ENCODE results near the gene DBX1. TPM values are rescaled to one million over a fixed set of nuclear protein-coding genes. Genes with fewer than 3 reads are reported as not detected.
A peak's percentile ranks its signal among the peaks of the same experiment; 100 is the strongest.

DBX1 gene
- total and polyA plus RNA-seq, 2 experiments from 2014 or later, result not detected

DNA sequence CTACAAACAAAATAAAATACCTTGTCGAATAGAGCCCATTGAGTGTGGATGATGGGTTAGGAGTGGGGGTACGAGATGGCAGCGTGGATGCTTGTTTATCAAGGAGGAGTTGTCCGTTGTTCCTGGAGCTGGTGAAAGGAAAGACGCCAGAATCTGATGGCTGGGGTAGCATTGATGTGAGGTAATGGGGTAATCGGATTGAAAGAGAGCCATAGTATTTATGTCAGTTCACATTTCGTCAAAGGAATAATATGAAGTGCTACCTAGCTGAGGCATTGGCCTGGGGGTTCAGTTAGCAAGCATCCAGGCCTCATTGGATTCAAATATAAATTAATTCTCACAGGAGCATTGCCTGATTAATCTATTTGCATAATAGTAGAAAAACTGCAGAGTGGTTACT is 16.9 kb upstream of the DBX1 start:
- Histone ChIP-seq H3K27me3 (replicated peaks; ENCODE audit: insufficient read depth) (peaks cover 52% of the 10 kb centered on the region), H3K4me2 (ENCODE audit: unreplicated experiment) (no peak overlapping the region), H3K36me3 (ENCODE audit: low read depth) (no peaks in the 10 kb centered on the region), H2AFZ (no peak overlapping the region), H3K79me2 (ENCODE audit: insufficient read depth) (no peaks in the 10 kb centered on the region), H3K9me2 (ENCODE audit: insufficient read depth) (no peaks in the 10 kb centered on the region), H3K4me1 (ENCODE audit: insufficient read depth) (no peaks in the 10 kb centered on the region), H3K9ac (no peak overlapping the region), H4K20me1 (ENCODE audit: insufficient read depth) (no peaks in the 10 kb centered on the region), H3K9me3 (ENCODE audit: low read depth) (no peaks in the 10 kb centered on the region), H3K27ac (no peak overlapping the region), H3K4me3 (no peak overlapping the region), H3F3A (ENCODE audit: insufficient read depth) (no peaks in the 10 kb centered on the region)
- WGBS, 2 experiments (ENCODE audit: low coverage in 1 of 2, low lambda C conversion rate in 2 of 2, missing lambda C conversion rate in 2 of 2), result 29 to 35% methylated on average over 7 of the region's 7 CpGs
- no peak for TF ChIP-seq EZH2 (IDR thresholded peaks at IDR 0.05; ENCODE audit: insufficient read depth, poor library complexity, severe bottlenecking)
- no peak for TF ChIP-seq EZH2phosphoT487 (IDR thresholded peaks at IDR 0.05; ENCODE audit: insufficient read depth, low read depth)
- in situ Hi-C loops (cut with MboI), result no loop called here
- no peak for DNase-seq

DNA sequence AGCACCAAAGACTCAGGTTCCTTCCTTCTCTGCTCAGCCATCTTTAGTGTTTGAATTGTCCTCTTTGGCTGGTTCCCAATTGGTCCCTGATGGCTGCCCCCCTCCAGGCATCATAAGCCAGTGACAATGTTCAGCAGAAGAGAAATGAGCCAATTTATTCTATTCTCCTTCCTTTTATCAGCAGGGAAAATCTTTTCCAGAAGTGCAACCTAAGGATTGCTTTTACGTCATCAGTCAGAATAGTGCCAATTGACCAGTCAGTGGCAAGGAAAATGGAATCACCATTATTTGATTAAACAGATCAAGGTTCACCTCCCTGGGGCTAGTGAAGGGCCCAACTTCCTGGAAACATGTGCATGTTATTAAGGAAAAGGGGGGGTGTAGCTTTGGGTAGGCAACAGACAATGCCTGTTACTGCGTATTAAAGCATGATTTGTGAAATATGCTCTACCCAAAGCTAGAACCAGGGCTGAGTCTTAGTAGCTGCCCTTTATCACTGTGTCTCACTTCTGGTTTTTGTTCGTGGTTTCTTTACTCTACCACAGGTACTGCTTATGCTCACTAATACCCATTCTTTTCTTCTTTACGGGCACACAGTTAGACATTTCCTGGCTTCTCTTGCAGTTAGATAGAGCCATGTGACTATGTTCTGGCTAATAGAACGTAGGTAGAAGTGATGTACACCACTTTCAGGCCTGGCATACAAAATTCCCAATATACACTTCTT is 12.6 kb upstream of the DBX1 start:
- no peak overlapping the region for H3K4me3 ChIP-seq
- H2AFZ ChIP-seq, result no peak overlapping the region
- no peak overlapping the region for H3K27ac ChIP-seq
- H3F3A ChIP-seq (ENCODE audit: insufficient read depth), result no peaks in the 10 kb centered on the region
- H3K79me2 ChIP-seq (ENCODE audit: insufficient read depth), result no peaks in the 10 kb centered on the region
- no peak for DNase-seq
- H3K4me1 ChIP-seq (ENCODE audit: insufficient read depth), result no peaks in the 10 kb centered on the region
- no peak overlapping the region for H3K4me2 ChIP-seq (ENCODE audit: unreplicated experiment)
- WGBS, 2 experiments (ENCODE audit: low coverage in 1 of 2, low lambda C conversion rate in 2 of 2, missing lambda C conversion rate in 2 of 2), result 25 to 33% methylated on average over 5 of the region's 5 CpGs
- in situ Hi-C loops (cut with MboI), result loop anchor here (25.0 kb wide), 1 partner anchor 1111 kb away; the partner anchor contains the start of gene MRGPRX2
- no peak for TF ChIP-seq EZH2 (IDR thresholded peaks at IDR 0.05; ENCODE audit: insufficient read depth, poor library complexity, severe bottlenecking)
- H3K9me3 ChIP-seq (ENCODE audit: low read depth), result no peaks in the 10 kb centered on the region
- H3K27me3 ChIP-seq (replicated peaks; ENCODE audit: insufficient read depth), result peaks cover 47% of the 10 kb centered on the region
- H3K36me3 ChIP-seq (ENCODE audit: low read depth), result no peaks in the 10 kb centered on the region
- H3K9me2 ChIP-seq (ENCODE audit: insufficient read depth), result no peaks in the 10 kb centered on the region
- H4K20me1 ChIP-seq (ENCODE audit: insufficient read depth), result no peaks in the 10 kb centered on the region
- H3K9ac ChIP-seq, result no peak overlapping the region

DNA sequence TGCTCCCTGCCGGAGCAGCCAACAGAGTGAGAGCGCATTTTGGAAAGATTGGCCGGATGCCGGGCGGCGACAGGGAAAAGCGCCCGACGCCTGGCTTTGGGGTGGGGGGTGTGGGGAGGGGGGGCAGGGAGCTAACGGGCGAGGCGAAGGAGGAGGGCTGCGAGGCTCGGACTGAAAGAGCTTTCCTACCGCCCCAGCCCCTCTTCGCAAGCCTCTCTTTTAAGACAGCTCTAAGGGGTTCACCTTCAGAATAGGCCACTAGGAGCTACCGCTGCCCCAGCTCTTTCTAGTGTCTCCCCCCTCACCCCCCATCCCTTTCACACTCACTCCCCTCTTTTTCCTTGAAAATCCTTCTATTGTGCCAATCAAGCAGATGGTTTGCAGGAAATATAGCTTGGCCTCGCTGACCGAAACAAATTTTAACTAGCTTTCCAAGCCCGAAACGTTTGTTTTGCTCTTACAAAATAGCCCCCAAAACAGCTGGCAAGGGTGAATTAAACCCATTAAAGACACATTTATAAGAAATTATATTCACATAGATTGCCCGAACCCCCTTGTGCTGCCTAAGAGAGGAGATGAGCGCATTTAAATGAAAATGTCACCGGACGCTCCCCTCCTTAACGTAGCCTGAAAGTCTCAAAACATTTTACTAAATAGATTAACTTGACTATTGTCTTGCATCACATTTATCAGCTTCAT is 3.7 kb upstream of the DBX1 start:
- in situ Hi-C loops (cut with MboI), result loop anchor here (25.0 kb wide), 1 partner anchor 1102 kb away; the partner anchor contains the start of gene MRGPRX2
- Histone ChIP-seq H3K9ac (no peak overlapping the region), H2AFZ (no peak overlapping the region), H3K36me3 (ENCODE audit: low read depth) (no peaks in the 10 kb centered on the region), H3K27ac (no peak overlapping the region), H3K79me2 (ENCODE audit: insufficient read depth) (no peaks in the 10 kb centered on the region), H3F3A (ENCODE audit: insufficient read depth) (no peaks in the 10 kb centered on the region), H3K4me1 (ENCODE audit: insufficient read depth) (0 out of 2 replicates have a peak, but pooled peaks cover 7% of the 10 kb centered on the region), H3K4me2 (ENCODE audit: unreplicated experiment) (no peak overlapping the region), H3K9me3 (ENCODE audit: low read depth) (no peaks in the 10 kb centered on the region), H3K4me3 (no peak overlapping the region), H3K27me3 (replicated peaks; ENCODE audit: insufficient read depth) (peaks cover 86% of the 10 kb centered on the region), H4K20me1 (ENCODE audit: insufficient read depth) (no peaks in the 10 kb centered on the region), H3K9me2 (ENCODE audit: insufficient read depth) (no peaks in the 10 kb centered on the region)
- WGBS, 2 experiments (ENCODE audit: low coverage in 1 of 2, low lambda C conversion rate in 2 of 2, missing lambda C conversion rate in 2 of 2), result 15 to 23% methylated on average over 20 to 26 of the region's 26 CpGs
- TF ChIP-seq EZH2 (IDR thresholded peaks at IDR 0.05; ENCODE audit: insufficient read depth, poor library complexity, severe bottlenecking) (peak; percentile 98), EZH2phosphoT487 (IDR thresholded peaks at IDR 0.05; ENCODE audit: insufficient read depth, low read depth) (no peak)
- DNase-seq, result no peak

DNA sequence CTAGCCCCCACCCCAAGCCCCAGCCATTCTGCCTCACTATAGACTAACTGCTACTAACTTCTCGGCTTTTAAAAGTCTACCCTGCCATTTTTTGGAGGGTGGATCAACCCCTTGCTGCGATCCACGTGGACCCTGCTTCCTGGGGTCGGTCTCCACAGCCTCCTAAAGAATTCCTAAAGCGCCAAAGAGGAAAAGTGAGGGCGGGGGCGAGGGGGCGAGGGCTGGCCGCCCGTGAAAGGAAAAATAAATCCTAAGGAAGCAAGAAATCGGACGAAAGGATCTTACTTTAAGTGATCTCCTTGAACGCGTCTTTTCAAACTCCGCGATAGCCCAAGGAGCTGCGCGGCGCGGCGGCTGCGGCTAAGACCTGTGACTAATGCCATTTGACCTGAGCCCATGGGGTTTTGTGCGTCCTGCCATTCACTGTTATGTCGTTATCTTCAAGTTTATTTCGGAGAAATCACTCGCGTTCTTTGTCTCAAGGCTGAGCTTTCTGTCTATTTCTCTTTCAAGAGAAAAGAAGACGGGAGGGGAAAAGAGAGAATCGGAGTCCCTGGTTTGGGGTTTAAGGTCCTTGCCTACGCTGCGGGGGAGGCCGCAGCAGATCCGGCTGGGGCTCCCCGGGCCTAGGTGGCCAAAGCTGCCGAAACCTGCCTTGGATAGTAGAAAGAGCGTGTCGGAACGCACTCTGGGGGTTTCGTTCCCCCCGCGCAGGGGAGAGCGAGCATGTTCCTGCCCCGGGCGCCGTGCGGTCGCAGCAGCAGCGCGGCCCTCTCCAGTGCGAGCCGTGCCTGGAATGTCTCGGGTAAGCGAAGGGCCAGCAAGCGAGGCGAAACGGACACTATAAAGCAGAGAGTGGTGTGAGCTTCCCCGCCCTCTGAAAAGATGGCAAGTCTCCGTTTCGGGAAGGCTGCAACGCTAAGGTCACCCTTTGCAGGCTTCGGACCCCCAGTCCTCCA is 2.8 kb upstream of the DBX1 start:
- Histone ChIP-seq H3F3A (ENCODE audit: insufficient read depth) (no peaks in the 10 kb centered on the region), H3K79me2 (ENCODE audit: insufficient read depth) (no peaks in the 10 kb centered on the region), H3K4me1 (ENCODE audit: insufficient read depth) (0 out of 2 replicates have a peak, but pooled peaks cover 7% of the 10 kb centered on the region), H3K36me3 (ENCODE audit: low read depth) (no peaks in the 10 kb centered on the region), H3K27ac (no peak overlapping the region), H2AFZ (0 out of 2 replicates have a peak overlapping the region, but pooled peaks have one; percentile 26), H3K4me3 (peak overlapping the region; percentile 41), H3K9me2 (ENCODE audit: insufficient read depth) (no peaks in the 10 kb centered on the region), H3K9me3 (ENCODE audit: low read depth) (no peaks in the 10 kb centered on the region), H3K4me2 (ENCODE audit: unreplicated experiment) (peak overlapping the region; percentile 28), H4K20me1 (ENCODE audit: insufficient read depth) (no peaks in the 10 kb centered on the region), H3K27me3 (replicated peaks; ENCODE audit: insufficient read depth) (peaks cover 91% of the 10 kb centered on the region), H3K9ac (no peak overlapping the region)
- 3% methylated on average over 61 of the region's 61 CpGs for WGBS, 2 experiments (ENCODE audit: low coverage in 1 of 2, low lambda C conversion rate in 2 of 2, missing lambda C conversion rate in 2 of 2)
- in situ Hi-C loops (cut with MboI), result loop anchor here (25.0 kb wide), 1 partner anchor 1101 kb away; the partner anchor contains the start of gene MRGPRX2
- DNase-seq, result peak; percentile 50
- peak; percentile 86 for TF ChIP-seq EZH2phosphoT487 (IDR thresholded peaks at IDR 0.05; ENCODE audit: insufficient read depth, low read depth)
- TF ChIP-seq EZH2 (IDR thresholded peaks at IDR 0.05; ENCODE audit: insufficient read depth, poor library complexity, severe bottlenecking), result peak; percentile 99

All from GM23248 (cell line).